ENCODE measurements around the gene BCAS3.

GRCh38 chr17:61219460-61219859 is 541.8 kb downstream of the BCAS3 start:
- TF ChIP-seq, protein P1, sequence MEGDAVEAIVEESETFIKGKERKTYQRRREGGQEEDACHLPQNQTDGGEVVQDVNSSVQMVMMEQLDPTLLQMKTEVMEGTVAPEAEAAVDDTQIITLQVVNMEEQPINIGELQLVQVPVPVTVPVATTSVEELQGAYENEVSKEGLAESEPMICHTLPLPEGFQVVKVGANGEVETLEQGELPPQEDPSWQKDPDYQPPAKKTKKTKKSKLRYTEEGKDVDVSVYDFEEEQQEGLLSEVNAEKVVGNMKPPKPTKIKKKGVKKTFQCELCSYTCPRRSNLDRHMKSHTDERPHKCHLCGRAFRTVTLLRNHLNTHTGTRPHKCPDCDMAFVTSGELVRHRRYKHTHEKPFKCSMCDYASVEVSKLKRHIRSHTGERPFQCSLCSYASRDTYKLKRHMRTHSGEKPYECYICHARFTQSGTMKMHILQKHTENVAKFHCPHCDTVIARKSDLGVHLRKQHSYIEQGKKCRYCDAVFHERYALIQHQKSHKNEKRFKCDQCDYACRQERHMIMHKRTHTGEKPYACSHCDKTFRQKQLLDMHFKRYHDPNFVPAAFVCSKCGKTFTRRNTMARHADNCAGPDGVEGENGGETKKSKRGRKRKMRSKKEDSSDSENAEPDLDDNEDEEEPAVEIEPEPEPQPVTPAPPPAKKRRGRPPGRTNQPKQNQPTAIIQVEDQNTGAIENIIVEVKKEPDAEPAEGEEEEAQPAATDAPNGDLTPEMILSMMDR (conservative IDR thresholded peaks at IDR 0.05), result no peak
- no peak for TF ChIP-seq ZFX (IDR thresholded peaks at IDR 0.05)

Data from C4-2B (cell line).